HG03039 (cell line): Measurements from ENCODE around the gene PLD3.
A peak's percentile ranks its signal among the peaks of the same experiment; 100 is the strongest.

Experiments
- ATAC-seq: cut with Tn5 transposase; IDR thresholded peaks from one replicate; pipeline ENCODE4 v1.9.1; 2021; ENCODE audit warnings: mild to moderate bottlenecking, moderate library complexity; ENCODE audit not compliant: unreplicated experiment

PLD3 gene

GRCh38 chr19:40348125-40348913 lies at the start of gene PLD3, which contains the start of gene C19orf47:
TSS of gene PLD3 (plus strand) at chr19:40348695. CDS start at chr19:40366484, 17,789 bp downstream.
TSS of gene C19orf47 (minus strand) at chr19:40348397. CDS start at chr19:40341857, 6,540 bp downstream.
- peak; percentile 87 for ATAC-seq

GRCh38 chr19:40300668-40301067 lies 47.8 kb upstream of the PLD3 start:
- ATAC-seq, result no peak

- ATAC-seq, result no peak
Measured at GRCh38 chr19:40302224-40303011, 46.1 kb upstream of the PLD3 start.

GRCh38 chr19:40303765-40304164 lies 44.7 kb upstream of the PLD3 start:
- no peak for ATAC-seq

GRCh38 chr19:40304306-40304705 lies 44.2 kb upstream of the PLD3 start:
- ATAC-seq, result no peak

- no peak for ATAC-seq
Measured at GRCh38 chr19:40305403-40305802, 43.1 kb upstream of the PLD3 start.

- no peak for ATAC-seq
Measured at GRCh38 chr19:40309666-40310065, 38.8 kb upstream of the PLD3 start.

- no peak for ATAC-seq
Measured at GRCh38 chr19:40312533-40312932, 36.0 kb upstream of the PLD3 start.

GRCh38 chr19:40313229-40313983 lies 35.1 kb upstream of the PLD3 start:
- no peak for ATAC-seq

- no peak for ATAC-seq
Measured at GRCh38 chr19:40314656-40315055, 33.8 kb upstream of the PLD3 start.

GRCh38 chr19:40315812-40316470 lies 32.6 kb upstream of the PLD3 start:
- no peak for ATAC-seq

- ATAC-seq, result no peak
Measured at GRCh38 chr19:40317338-40317737, 31.2 kb upstream of the PLD3 start.

GRCh38 chr19:40320558-40320935 lies 27.9 kb upstream of the PLD3 start:
- no peak for ATAC-seq

GRCh38 chr19:40321076-40321475 lies 27.4 kb upstream of the PLD3 start:
- no peak for ATAC-seq

- no peak for ATAC-seq
Measured at GRCh38 chr19:40321566-40322270, 26.8 kb upstream of the PLD3 start.

- ATAC-seq, result no peak
Measured at GRCh38 chr19:40322271-40322610, 26.3 kb upstream of the PLD3 start.

GRCh38 chr19:40322951-40323615 lies 25.4 kb upstream of the PLD3 start:
- ATAC-seq, result no peak

GRCh38 chr19:40323705-40324104 lies 24.8 kb upstream of the PLD3 start:
- no peak for ATAC-seq

- no peak for ATAC-seq
Measured at GRCh38 chr19:40326201-40326600, 22.3 kb upstream of the PLD3 start.

GRCh38 chr19:40331052-40331451 lies 17.4 kb upstream of the PLD3 start:
- ATAC-seq, result no peak
